Measurements from ENCODE around the gene HSP90AB1. TPM values are rescaled to one million over a fixed set of nuclear protein-coding genes. Genes with fewer than 3 reads are reported as not detected.
A peak's percentile ranks its signal among the peaks of the same experiment; 100 is the strongest.

HSP90AB1 gene
- total and polyA plus RNA-seq, 9 of the 15 experiments (the other 6 are each of a cell fraction or from before 2014, with no cell fraction given) = 1,780 to 3,358 (median 2,262) TPM

DNA sequence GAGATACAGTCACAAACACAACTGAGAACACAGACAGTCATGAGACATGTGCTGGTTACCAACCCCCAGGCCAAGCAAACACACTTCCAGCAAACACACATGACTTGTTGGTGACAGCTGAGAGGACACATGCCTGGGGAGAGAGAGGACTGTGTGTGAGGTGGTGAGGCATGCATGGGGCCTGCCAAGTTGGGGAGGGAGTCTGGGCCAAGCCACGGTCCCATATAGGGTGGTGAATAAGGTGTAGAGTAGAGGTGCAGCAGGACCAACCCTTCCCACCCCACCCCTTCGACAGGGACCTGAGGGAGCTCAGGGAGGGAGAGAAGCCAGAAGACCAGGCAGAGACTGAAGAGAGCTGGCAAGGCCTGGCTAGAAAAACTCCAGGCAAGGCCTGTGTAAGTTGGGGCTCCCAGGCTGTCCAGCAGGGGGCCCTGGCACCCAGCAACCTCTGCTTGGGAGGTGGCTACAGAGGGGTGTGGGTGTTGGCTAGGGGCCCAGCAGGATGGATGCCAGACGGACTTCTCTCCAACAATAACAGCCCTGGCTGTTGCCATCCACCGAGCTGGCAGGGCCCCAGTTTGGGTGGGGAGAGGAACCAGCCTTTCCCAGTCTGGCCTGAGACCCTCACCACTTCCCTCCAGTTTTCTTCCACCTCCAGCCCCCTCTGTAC lies 25.5 kb upstream of the HSP90AB1 start (continued):
- TF ChIP-seq, protein P1, sequence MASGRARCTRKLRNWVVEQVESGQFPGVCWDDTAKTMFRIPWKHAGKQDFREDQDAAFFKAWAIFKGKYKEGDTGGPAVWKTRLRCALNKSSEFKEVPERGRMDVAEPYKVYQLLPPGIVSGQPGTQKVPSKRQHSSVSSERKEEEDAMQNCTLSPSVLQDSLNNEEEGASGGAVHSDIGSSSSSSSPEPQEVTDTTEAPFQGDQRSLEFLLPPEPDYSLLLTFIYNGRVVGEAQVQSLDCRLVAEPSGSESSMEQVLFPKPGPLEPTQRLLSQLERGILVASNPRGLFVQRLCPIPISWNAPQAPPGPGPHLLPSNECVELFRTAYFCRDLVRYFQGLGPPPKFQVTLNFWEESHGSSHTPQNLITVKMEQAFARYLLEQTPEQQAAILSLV (tag; IDR thresholded peaks at IDR 0.05) = no peak
- peak; percentile 65; the same call in 1 of the 2 replicates for TF ChIP-seq FOXP1 (CRISPR knock-in tag; IDR thresholded peaks at IDR 0.05)
- TF ChIP-seq TFAP4 (CRISPR knock-in tag; IDR thresholded peaks at IDR 0.05; ENCODE audit: borderline replicate concordance) = peak; percentile 65
- TF ChIP-seq ARID4B (CRISPR knock-in tag; IDR thresholded peaks at IDR 0.05) = 0 out of 2 replicates have a peak, but pooled peaks have one; percentile 43
- TF ChIP-seq RB1 (IDR thresholded peaks at IDR 0.05; ENCODE audit: low read depth) = peak; percentile 82
- TF ChIP-seq MAZ (CRISPR knock-in tag; conservative IDR thresholded peaks at IDR 0.05 in 1 of 2, IDR thresholded peaks at IDR 0.05 in 1 of 2) = peak; percentile 47 to 71; a peak in 3 of 4 replicates
- no peak for TF ChIP-seq RFX5 (IDR thresholded peaks at IDR 0.05; ENCODE audit: low read depth, low read length)
- TF ChIP-seq ZFP30 (CRISPR knock-in tag; IDR thresholded peaks at IDR 0.05; ENCODE audit: borderline replicate concordance) = no peak
- TF ChIP-seq ZC3H11A (IDR thresholded peaks at IDR 0.05; ENCODE audit: low read depth, low read length) = 0 out of 2 replicates have a peak, but pooled peaks have one; percentile 11
- peak; percentile 66 for TF ChIP-seq ZFX (CRISPR knock-in tag; IDR thresholded peaks at IDR 0.05)
- TF ChIP-seq ZHX1 (conservative IDR thresholded peaks at IDR 0.05; ENCODE audit: low read length) = 0 out of 2 replicates have a peak, but pooled peaks have one; percentile 19
- TF ChIP-seq FOXJ2 (tag; IDR thresholded peaks at IDR 0.05) = peak; percentile 88
- no peak for TF ChIP-seq NR4A1 (CRISPR knock-in tag; IDR thresholded peaks at IDR 0.05)
- peak; percentile 28; the same call in 1 of the 2 replicates for TF ChIP-seq NR4A1 (tag; IDR thresholded peaks at IDR 0.05)
- TF ChIP-seq KLF16 (IDR thresholded peaks at IDR 0.05) = 0 out of 2 replicates have a peak, but pooled peaks have one; percentile 16
- TF ChIP-seq ARID1B (IDR thresholded peaks at IDR 0.05) = peak; percentile 14; the same call in 1 of the 2 replicates
- TF ChIP-seq JUND (IDR thresholded peaks at IDR 0.05; ENCODE audit: borderline replicate concordance, low read depth, low read length) = 0 out of 2 replicates have a peak, but pooled peaks have one; percentile 21
- TF ChIP-seq JUND (tag; IDR thresholded peaks at IDR 0.05; ENCODE audit: borderline replicate concordance, low read depth, low read length) = peak; percentile 42; the same call in 1 of the 3 replicates

Measured in K562 (cell line).